CD8-positive, alpha-beta memory T cell (primary cell): ENCODE results near the gene ENKD1. TPM values are rescaled to one million over a fixed set of nuclear protein-coding genes. Genes with fewer than 3 reads are reported as not detected.

Experiments used
- CTCF ChIA-PET: fragments of 350-600 bp; sonication (Branson Sonifier 250); formaldehyde crosslinking; loops from one replicate; lab custom pipeline; 2021; ENCODE audit warnings: antibody characterized with exemption; lab: Charles Lee
- POLR2A ChIA-PET: fragments of 350-600 bp; sonication (Branson Sonifier 250); formaldehyde crosslinking; loops from one replicate; lab custom pipeline; 2021; ENCODE audit warnings: antibody characterized with exemption; lab: Charles Lee
- DNase-seq, 5 donors: peaks; one replicate each; pipeline versions ENCODE4 v3.0.0 to v3.0.0-alpha.2; 2020 to 2022; ENCODE audit warnings: mixed read lengths in 1 of 5
- H3K27ac ChIP-seq: one replicate; pipeline ENCODE4 v1.7.0; 2013; ENCODE audit warnings: low read depth, mild to moderate bottlenecking, low read length, moderate library complexity
- H3K27me3 ChIP-seq: 2 replicates; pipeline ENCODE4 v1.7.0; 2013; ENCODE audit warnings: low read length, mild to moderate bottlenecking; ENCODE audit not compliant: insufficient read depth, poor library complexity, severe bottlenecking
- H3K36me3 ChIP-seq: 2 replicates; pipeline ENCODE4 v1.7.0; 2013; ENCODE audit warnings: mild to moderate bottlenecking, low read length, moderate library complexity; ENCODE audit not compliant: insufficient read depth
- H3K4me1 ChIP-seq: 2 replicates; pipeline ENCODE4 v1.7.0; 2013; ENCODE audit warnings: mild to moderate bottlenecking, low read length, moderate library complexity; ENCODE audit not compliant: insufficient read depth
- H3K4me3 ChIP-seq: 2 replicates; pipeline ENCODE4 v1.7.0; 2013; ENCODE audit warnings: mild to moderate bottlenecking, low read length
- H3K9me3 ChIP-seq: 2 replicates; pipeline ENCODE4 v1.7.0; 2013; ENCODE audit warnings: mild to moderate bottlenecking, low read length
- H3K27ac Mint-ChIP-seq, 8 donors: one replicate each; pipeline ENCODE4 v1.8.0; 2020 to 2021; ENCODE audit warnings: mixed read lengths in 8 of 8, mild to moderate bottlenecking in 6 of 8, inconsistent platforms in 3 of 8, moderate library complexity in 3 of 8
- H3K27me3 Mint-ChIP-seq, 2 donors: one replicate each; pipeline ENCODE4 v1.8.0; 2020 to 2021; ENCODE audit warnings: mixed read lengths in 2 of 2, mild to moderate bottlenecking in 1 of 2, moderate library complexity in 1 of 2
- H3K36me3 Mint-ChIP-seq, 3 donors: one replicate each; pipeline ENCODE4 v1.8.0; 2020 to 2021; ENCODE audit warnings: mixed read lengths in 3 of 3, inconsistent platforms in 1 of 3, mild to moderate bottlenecking in 1 of 3
- H3K4me1 Mint-ChIP-seq, 3 donors: one replicate each; pipeline ENCODE4 v1.8.0; 2020 to 2021; ENCODE audit warnings: mixed read lengths in 3 of 3, inconsistent platforms in 1 of 3, mild to moderate bottlenecking in 1 of 3
- H3K4me3 Mint-ChIP-seq, 7 donors: one replicate each; pipeline ENCODE4 v1.8.0; 2020 to 2021; ENCODE audit warnings: mixed read lengths in 7 of 7, mild to moderate bottlenecking in 6 of 7, moderate library complexity in 4 of 7, inconsistent platforms in 2 of 7
- H3K9me3 Mint-ChIP-seq, 5 donors: one replicate each; pipeline ENCODE4 v1.8.0; 2020 to 2022; ENCODE audit warnings: mixed read lengths in 5 of 5, mild to moderate bottlenecking in 3 of 5, moderate library complexity in 2 of 5, inconsistent platforms in 1 of 5
- polyA plus RNA-seq: library from polyadenylated mRNA; unstranded; fragments of 300-500 nt; fragmentation: Illumina TruSeq; gene quantifications from one replicate; pipeline ENCODE4 v1.2.3, GENCODE V29; 2021
- total RNA-seq, 2 experiments: library from RNA; stranded (reverse); gene quantifications; one replicate each; pipeline ENCODE4 v1.2.3, GENCODE V29; 2021

Gene ENKD1
- total and polyA plus RNA-seq, 3 experiments from 2014 or later, result 1.7 to 15.6 (median 15.1) TPM

GRCh38 chr16:67645397-67646121, 21.0 kb downstream of the ENKD1 start:
- H3K27ac Mint-ChIP-seq, result peak overlapping the region; percentile 74 to 93 (median 86)
- H3K9me3 Mint-ChIP-seq, result no peaks in the 10 kb centered on the region
- no peaks in the 10 kb centered on the region for H3K27me3 ChIP-seq
- H3K27me3 Mint-ChIP-seq, result no peaks in the 10 kb centered on the region
- DNase-seq, result no peak
- peak overlapping the region; percentile 78 for H3K4me3 ChIP-seq
- ChIA-PET POLR2A (interaction anchor here (0.6 to 3.1 kb wide), 11 partner anchors 12 to 124 kb away, joined by 3 to 39 read pairs (median 6); partner anchors contain the start of genes ACD, C16orf86, CTCF and ENKD1), CTCF (interaction anchor here (0.5 to 13.0 kb wide), 37 partner anchors 9 to 426 kb away, joined by 3 to 235 read pairs (median 4); partner anchors contain the start of genes ACD, ATP6V0D1, CTCF and PARD6A)
- peaks cover 6% of the 10 kb centered on the region for H3K36me3 ChIP-seq
- H3K4me1 Mint-ChIP-seq, result peaks cover 9 to 29% (median 15%) of the 10 kb centered on the region in 3 donors
- H3K9me3 ChIP-seq, result no peaks in the 10 kb centered on the region
- H3K4me3 Mint-ChIP-seq, result peak overlapping the region; percentile 76 to 90 (median 80)
- peak overlapping the region; percentile 78 for H3K27ac ChIP-seq
- H3K4me1 ChIP-seq, result peaks cover 23% of the 10 kb centered on the region
- H3K36me3 Mint-ChIP-seq, result peaks cover 4 to 34% (median 5%) of the 10 kb centered on the region in 3 donors

GRCh38 chr16:67644038-67644437, 22.5 kb downstream of the ENKD1 start:
- H3K4me3 ChIP-seq, result no peak overlapping the region
- H3K36me3 ChIP-seq, result no peaks in the 10 kb centered on the region
- Mint-ChIP-seq H3K36me3 (peaks cover 0 to 28% (median 2%) of the 10 kb centered on the region in 3 donors), H3K4me3 (peak overlapping the region; percentile 58 to 87 (median 76)), H3K4me1 (peaks cover 4 to 24% (median 11%) of the 10 kb centered on the region in 3 donors), H3K27me3 (no peaks in the 10 kb centered on the region), H3K27ac (peak overlapping the region; percentile 61 to 93 (median 82)), H3K9me3 (no peaks in the 10 kb centered on the region)
- DNase-seq, result no peak
- H3K27ac ChIP-seq, result no peak overlapping the region
- H3K9me3 ChIP-seq, result no peaks in the 10 kb centered on the region
- H3K4me1 ChIP-seq, result peaks cover 23% of the 10 kb centered on the region
- ChIA-PET POLR2A (interaction anchor here (0.9 to 3.1 kb wide), 3 partner anchors 82 to 163 kb away, joined by 3 to 39 read pairs (median 26); partner anchors contain the start of genes ATP6V0D1 and CTCF), CTCF (interaction anchor here (0.8 to 13.0 kb wide), 22 partner anchors 10 to 163 kb away, joined by 3 to 235 read pairs (median 8); partner anchors contain the start of genes ACD, ATP6V0D1, CTCF and PARD6A)
- H3K27me3 ChIP-seq, result no peaks in the 10 kb centered on the region

DNA sequence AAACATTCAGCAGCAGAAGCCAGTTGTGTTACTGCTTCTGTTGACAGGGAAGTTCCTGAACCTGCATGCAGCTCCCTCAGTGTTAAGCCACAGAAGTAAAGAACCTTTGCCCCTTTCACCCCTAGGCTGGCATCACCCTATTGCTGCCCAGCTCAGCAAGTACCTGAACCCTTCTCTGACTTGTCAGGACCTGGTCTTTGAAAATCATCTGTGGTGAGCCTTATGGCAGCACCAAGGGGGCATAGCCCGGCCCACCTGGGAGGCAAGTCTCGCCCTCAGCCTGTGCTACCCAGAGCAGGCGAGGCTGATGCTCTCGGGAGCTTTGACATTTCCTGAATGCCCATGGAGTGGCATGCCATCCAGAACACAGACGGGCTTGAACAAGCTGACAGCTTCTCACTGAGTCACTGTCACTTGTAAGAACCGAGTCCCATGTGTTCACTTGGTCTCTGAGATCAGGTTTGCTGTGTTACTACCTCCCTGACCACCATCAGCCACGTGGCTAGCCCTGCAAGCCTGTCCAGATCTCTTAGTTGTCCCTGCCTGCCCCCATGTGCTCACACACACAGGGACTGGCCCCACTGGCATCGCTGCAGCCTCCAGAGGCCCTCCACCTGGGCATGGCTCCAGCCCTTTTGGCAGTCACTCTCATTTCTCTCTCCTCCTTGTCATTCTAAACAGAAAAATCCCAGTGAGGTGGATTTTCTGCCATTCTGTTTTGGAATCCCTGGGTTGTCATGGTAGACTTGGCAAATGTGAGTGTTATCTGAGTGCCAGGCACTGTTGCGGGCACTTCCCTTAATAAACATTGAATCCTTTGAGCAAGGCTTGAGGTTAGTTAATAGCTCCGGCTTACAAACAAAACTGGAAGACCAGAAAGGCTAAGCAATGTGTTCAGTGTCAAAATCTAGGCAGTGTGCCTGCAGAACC, 24.5 kb downstream of the ENKD1 start:
- Mint-ChIP-seq H3K27me3 (no peaks in the 10 kb centered on the region), H3K4me3 (peak overlapping the region in 1 of 7 donors; percentile 36), H3K4me1 (peaks cover 4 to 24% (median 11%) of the 10 kb centered on the region in 3 donors), H3K9me3 (no peaks in the 10 kb centered on the region), H3K27ac (peak overlapping the region in 2 of 8 donors; percentile 10 to 42), H3K36me3 (peaks cover 0 to 37% (median 4%) of the 10 kb centered on the region in 3 donors)
- POLR2A ChIA-PET, result no interaction called here
- Histone ChIP-seq H3K9me3 (no peaks in the 10 kb centered on the region), H3K36me3 (peaks cover 6% of the 10 kb centered on the region), H3K27me3 (no peaks in the 10 kb centered on the region), H3K4me1 (peaks cover 22% of the 10 kb centered on the region), H3K4me3 (no peak overlapping the region), H3K27ac (no peak overlapping the region)
- no peak for DNase-seq
- CTCF ChIA-PET, result interaction anchor here (1.5 to 13.0 kb wide), 5 partner anchors 94 to 161 kb away, joined by 3 to 235 read pairs (median 22); partner anchors contain the start of gene ATP6V0D1

DNA sequence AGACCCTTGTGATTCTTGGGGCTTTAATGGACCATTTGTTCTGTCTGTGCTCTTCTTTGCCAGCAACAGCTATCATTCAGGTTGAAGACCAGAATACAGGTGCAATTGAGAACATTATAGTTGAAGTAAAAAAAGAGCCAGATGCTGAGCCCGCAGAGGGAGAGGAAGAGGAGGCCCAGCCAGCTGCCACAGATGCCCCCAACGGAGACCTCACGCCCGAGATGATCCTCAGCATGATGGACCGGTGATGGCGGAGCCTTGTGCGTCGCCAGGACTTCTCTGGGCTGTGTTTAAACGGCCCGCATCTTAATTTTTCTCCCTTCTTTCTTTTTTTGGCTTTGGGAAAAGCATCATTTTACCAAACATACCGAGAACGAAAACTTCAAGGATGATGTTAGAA, 28.9 kb downstream of the ENKD1 start:
- Mint-ChIP-seq H3K27ac (no peak overlapping the region), H3K4me1 (no peaks in the 10 kb centered on the region), H3K36me3 (peaks cover 0 to 59% (median 9%) of the 10 kb centered on the region in 3 donors), H3K4me3 (no peak overlapping the region), H3K27me3 (no peaks in the 10 kb centered on the region), H3K9me3 (no peaks in the 10 kb centered on the region)
- Histone ChIP-seq H3K4me1 (no peaks in the 10 kb centered on the region), H3K4me3 (no peak overlapping the region), H3K36me3 (peaks cover 13% of the 10 kb centered on the region), H3K9me3 (no peaks in the 10 kb centered on the region), H3K27me3 (no peaks in the 10 kb centered on the region), H3K27ac (no peak overlapping the region)
- DNase-seq, result no peak
- POLR2A ChIA-PET, result no interaction called here
- CTCF ChIA-PET, result interaction anchor here (1.3 to 13.0 kb wide), 3 partner anchors 11 to 116 kb away, joined by 3 to 235 read pairs (median 5); no protein-coding TSS in a partner anchor

GRCh38 chr16:67636713-67637112, 29.8 kb downstream of the ENKD1 start:
- Histone ChIP-seq H3K27ac (no peak overlapping the region), H3K9me3 (no peaks in the 10 kb centered on the region), H3K4me1 (no peaks in the 10 kb centered on the region), H3K36me3 (peaks cover 20% of the 10 kb centered on the region), H3K27me3 (no peaks in the 10 kb centered on the region), H3K4me3 (no peak overlapping the region)
- H3K27me3 Mint-ChIP-seq, result no peaks in the 10 kb centered on the region
- CTCF ChIA-PET, result interaction anchor here (1.5 to 13.0 kb wide), 3 partner anchors 88 to 115 kb away, joined by 4 to 235 read pairs (median 5); no protein-coding TSS in a partner anchor
- H3K4me1 Mint-ChIP-seq, result peaks cover 0 to 4% (median 0%) of the 10 kb centered on the region in 3 donors
- H3K9me3 Mint-ChIP-seq, result no peaks in the 10 kb centered on the region
- POLR2A ChIA-PET, result no interaction called here
- peak overlapping the region in 1 of 8 donors; percentile 17 for H3K27ac Mint-ChIP-seq
- no peak for DNase-seq
- no peak overlapping the region for H3K4me3 Mint-ChIP-seq
- H3K36me3 Mint-ChIP-seq, result peaks cover 0 to 67% (median 13%) of the 10 kb centered on the region in 3 donors

- no peak for DNase-seq
- POLR2A ChIA-PET, result no interaction called here
- Mint-ChIP-seq H3K27ac (peak overlapping the region in 3 of 8 donors; percentile 51 to 61 (median 54)), H3K36me3 (peaks cover 0 to 74% (median 17%) of the 10 kb centered on the region in 3 donors), H3K4me1 (peaks cover 0 to 4% (median 0%) of the 10 kb centered on the region in 3 donors), H3K4me3 (no peak overlapping the region), H3K27me3 (no peaks in the 10 kb centered on the region), H3K9me3 (no peaks in the 10 kb centered on the region)
- Histone ChIP-seq H3K36me3 (peaks cover 41% of the 10 kb centered on the region), H3K4me1 (no peaks in the 10 kb centered on the region), H3K27me3 (no peaks in the 10 kb centered on the region), H3K4me3 (no peak overlapping the region), H3K27ac (no peak overlapping the region), H3K9me3 (no peaks in the 10 kb centered on the region)
- CTCF ChIA-PET, result interaction anchor here (0.7 to 1.4 kb wide), 3 partner anchors 12 to 86 kb away, joined by 4 read pairs; partner anchors contain the start of gene CARMIL2
These were observed 34.0 kb downstream of the ENKD1 start for GRCh38 chr16:67632415-67633172.

GRCh38 chr16:67628216-67628615, 38.3 kb downstream of the ENKD1 start:
- DNase-seq, result no peak
- H3K27me3 Mint-ChIP-seq, result no peaks in the 10 kb centered on the region
- Histone ChIP-seq H3K9me3 (no peaks in the 10 kb centered on the region), H3K27ac (no peak overlapping the region), H3K4me3 (no peak overlapping the region), H3K4me1 (no peaks in the 10 kb centered on the region), H3K27me3 (no peaks in the 10 kb centered on the region), H3K36me3 (peaks cover 54% of the 10 kb centered on the region)
- ChIA-PET POLR2A (interaction anchor here (0.6 kb wide), 1 partner anchor 311 kb away, joined by 8 read pairs; no protein-coding TSS in a partner anchor), CTCF (interaction anchor here (1.1 to 1.7 kb wide), 6 partner anchors 12 to 188 kb away, joined by 3 to 8 read pairs (median 3); no protein-coding TSS in a partner anchor)
- H3K4me3 Mint-ChIP-seq, result no peak overlapping the region
- H3K9me3 Mint-ChIP-seq, result no peaks in the 10 kb centered on the region
- peaks cover 0 to 72% (median 22%) of the 10 kb centered on the region in 3 donors for H3K36me3 Mint-ChIP-seq
- H3K27ac Mint-ChIP-seq, result peak overlapping the region in 1 of 8 donors; percentile 44
- H3K4me1 Mint-ChIP-seq, result peaks cover 0 to 4% (median 0%) of the 10 kb centered on the region in 3 donors
